GM06990 (cell line): ENCODE measurements around the gene GLRX2.
A peak's percentile ranks its signal among the peaks of the same experiment; 100 is the strongest.

Experiments used
- DNase-seq: peaks from one replicate; pipeline ENCODE4 v3.0.0-alpha.2; 2011; ENCODE audit not compliant: insufficient read length; ENCODE audit errors: extremely low read depth
- H3K27me3 ChIP-seq: replicated peaks from 2 replicates; pipeline ENCODE4 v1.6.0; 2011; ENCODE audit warnings: low read length; ENCODE audit not compliant: control insufficient read depth, insufficient read depth
- H3K36me3 ChIP-seq: 2 replicates; pipeline ENCODE4 v1.5.1; 2011; ENCODE audit warnings: low read length; ENCODE audit not compliant: control insufficient read depth, insufficient read depth
- H3K4me3 ChIP-seq: replicated peaks from 2 replicates; pipeline ENCODE4 v1.5.1; 2011; ENCODE audit warnings: low read depth, mild to moderate bottlenecking, control low read depth, low read length
- CTCF ChIP-seq: IDR thresholded peaks from 2 replicates; pipeline ENCODE4 v1.5.1; 2011; ENCODE audit warnings: low read length, control low read depth, mild to moderate bottlenecking, inconsistent platforms; ENCODE audit not compliant: insufficient read depth, poor library complexity, severe bottlenecking

Gene GLRX2

GRCh38 chr1:193141804-193142203 is 36.6 kb upstream of the GLRX2 start:
- DNase-seq = no peak
- no peak for TF ChIP-seq CTCF
- no peak overlapping the region for H3K4me3 ChIP-seq
- H3K27me3 ChIP-seq = no peaks in the 10 kb centered on the region
- peaks cover 4% of the 10 kb centered on the region for H3K36me3 ChIP-seq

GRCh38 chr1:193140254-193140653 is 35.0 kb upstream of the GLRX2 start:
- Histone ChIP-seq H3K36me3 (peaks cover 2% of the 10 kb centered on the region), H3K27me3 (no peaks in the 10 kb centered on the region), H3K4me3 (no peak overlapping the region)
- no peak for TF ChIP-seq CTCF
- DNase-seq = no peak

GRCh38 chr1:193131266-193131860 is 26.1 kb upstream of the GLRX2 start:
- Histone ChIP-seq H3K4me3 (no peak overlapping the region), H3K36me3 (peaks cover 3% of the 10 kb centered on the region), H3K27me3 (no peaks in the 10 kb centered on the region)
- no peak for TF ChIP-seq CTCF
- no peak for DNase-seq

GRCh38 chr1:193125369-193125768 is 20.2 kb upstream of the GLRX2 start:
- H3K4me3 ChIP-seq = no peak overlapping the region
- no peak for TF ChIP-seq CTCF
- no peak for DNase-seq
- no peaks in the 10 kb centered on the region for H3K27me3 ChIP-seq
- peaks cover 2% of the 10 kb centered on the region; the same call in 1 of the 2 replicates for H3K36me3 ChIP-seq

GRCh38 chr1:193123751-193124150 is 18.5 kb upstream of the GLRX2 start:
- H3K36me3 ChIP-seq = peaks cover 2% of the 10 kb centered on the region; the same call in 1 of the 2 replicates
- DNase-seq = no peak
- no peak for TF ChIP-seq CTCF
- peak overlapping the region; percentile 97 for H3K4me3 ChIP-seq
- no peaks in the 10 kb centered on the region for H3K27me3 ChIP-seq
